KMS-11 (cell line): ENCODE measurements around the gene IGFBP2.
A peak's percentile ranks its signal among the peaks of the same experiment; 100 is the strongest.

Experiments
- H2AFZ ChIP-seq: fragments of 200-600 bp; sonication (generic); 2 replicates; pipeline ENCODE4 v1.6.1; 2016; ENCODE audit warnings: antibody characterized with exemption, mixed run types, low read depth
- H3K27ac ChIP-seq: fragments of 200-600 bp; sonication (generic); 2 replicates; pipeline ENCODE4 v1.6.1; 2016; ENCODE audit warnings: mild to moderate bottlenecking, mixed run types
- H3K27me3 ChIP-seq: fragments of 200-600 bp; sonication (generic); 2 replicates; pipeline ENCODE4 v1.6.1; 2017; ENCODE audit warnings: mild to moderate bottlenecking, low read depth, mixed run types, moderate library complexity; ENCODE audit not compliant: insufficient read depth
- H3K36me3 ChIP-seq: fragments of 200-600 bp; sonication (generic); 2 replicates; pipeline ENCODE4 v1.6.1; 2017; ENCODE audit warnings: mild to moderate bottlenecking, mixed run types; ENCODE audit not compliant: insufficient read depth
- H3K4me1 ChIP-seq: fragments of 200-600 bp; sonication (generic); 2 replicates; pipeline ENCODE4 v1.6.1; 2016; ENCODE audit warnings: mild to moderate bottlenecking, low read depth, mixed run types; ENCODE audit not compliant: poor library complexity, severe bottlenecking
- H3K4me2 ChIP-seq: fragments of 200-600 bp; sonication (generic); 2 replicates; pipeline ENCODE4 v1.7.0; 2016; ENCODE audit warnings: mild to moderate bottlenecking, mixed run types
- H3K4me3 ChIP-seq: fragments of 200-600 bp; sonication (generic); IDR thresholded peaks from 2 replicates; pipeline ENCODE4 v1.6.1; 2017; ENCODE audit warnings: low read depth, low read length, mixed read lengths; ENCODE audit not compliant: insufficient read depth
- H3K79me2 ChIP-seq: fragments of 200-600 bp; sonication (generic); 2 replicates; pipeline ENCODE4 v1.6.1; 2016; ENCODE audit warnings: low read depth, mixed run types; ENCODE audit not compliant: insufficient read depth
- H3K9ac ChIP-seq: fragments of 200-600 bp; sonication (generic); 2 replicates; pipeline ENCODE4 v1.6.1; 2016; ENCODE audit warnings: mild to moderate bottlenecking, mixed run types
- H4K20me1 ChIP-seq: fragments of 200-600 bp; sonication (generic); 2 replicates; pipeline ENCODE4 v1.6.1; 2016; ENCODE audit warnings: mild to moderate bottlenecking, mixed run types; ENCODE audit not compliant: insufficient read depth
- TF ChIP-seq, protein P1 (sequence below): fragments of 200-600 bp; sonication (generic); conservative IDR thresholded peaks from 2 replicates; pipeline ENCODE4 v1.6.1; 2017; ENCODE audit warnings: low read depth, mild to moderate bottlenecking, antibody characterized with exemption, low read length, moderate library complexity, mixed read lengths

IGFBP2 gene

DNA sequence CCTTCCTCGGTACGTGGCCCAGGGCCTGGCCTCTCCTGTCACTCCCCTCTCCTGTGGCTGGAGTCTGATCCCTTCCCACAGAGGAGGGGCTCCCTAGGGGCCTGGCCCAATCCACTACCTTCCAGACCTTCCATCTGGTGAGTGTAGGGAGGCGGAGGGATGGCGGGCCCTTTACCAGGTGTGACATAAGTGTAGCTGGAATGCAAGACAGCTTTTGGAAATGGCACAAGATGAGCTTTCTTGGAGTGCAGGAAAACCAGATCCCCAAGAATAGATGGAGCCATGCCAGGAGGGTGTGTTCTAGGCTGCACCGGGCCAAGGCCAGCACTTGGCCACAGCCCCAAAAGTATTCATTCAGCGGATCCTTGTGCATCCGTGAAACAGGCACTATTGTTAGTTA, 32.0 kb downstream of the IGFBP2 start:
- Histone ChIP-seq H3K27me3 (no peaks in the 10 kb centered on the region), H3K27ac (no peak overlapping the region), H2AFZ (no peak overlapping the region), H3K79me2 (no peaks in the 10 kb centered on the region), H4K20me1 (no peaks in the 10 kb centered on the region), H3K36me3 (no peaks in the 10 kb centered on the region), H3K4me2 (no peak overlapping the region), H3K4me1 (peaks cover 2% of the 10 kb centered on the region), H3K4me3 (no peak overlapping the region), H3K9ac (no peak overlapping the region)
- TF ChIP-seq, protein P1, sequence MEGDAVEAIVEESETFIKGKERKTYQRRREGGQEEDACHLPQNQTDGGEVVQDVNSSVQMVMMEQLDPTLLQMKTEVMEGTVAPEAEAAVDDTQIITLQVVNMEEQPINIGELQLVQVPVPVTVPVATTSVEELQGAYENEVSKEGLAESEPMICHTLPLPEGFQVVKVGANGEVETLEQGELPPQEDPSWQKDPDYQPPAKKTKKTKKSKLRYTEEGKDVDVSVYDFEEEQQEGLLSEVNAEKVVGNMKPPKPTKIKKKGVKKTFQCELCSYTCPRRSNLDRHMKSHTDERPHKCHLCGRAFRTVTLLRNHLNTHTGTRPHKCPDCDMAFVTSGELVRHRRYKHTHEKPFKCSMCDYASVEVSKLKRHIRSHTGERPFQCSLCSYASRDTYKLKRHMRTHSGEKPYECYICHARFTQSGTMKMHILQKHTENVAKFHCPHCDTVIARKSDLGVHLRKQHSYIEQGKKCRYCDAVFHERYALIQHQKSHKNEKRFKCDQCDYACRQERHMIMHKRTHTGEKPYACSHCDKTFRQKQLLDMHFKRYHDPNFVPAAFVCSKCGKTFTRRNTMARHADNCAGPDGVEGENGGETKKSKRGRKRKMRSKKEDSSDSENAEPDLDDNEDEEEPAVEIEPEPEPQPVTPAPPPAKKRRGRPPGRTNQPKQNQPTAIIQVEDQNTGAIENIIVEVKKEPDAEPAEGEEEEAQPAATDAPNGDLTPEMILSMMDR = no peak

DNA sequence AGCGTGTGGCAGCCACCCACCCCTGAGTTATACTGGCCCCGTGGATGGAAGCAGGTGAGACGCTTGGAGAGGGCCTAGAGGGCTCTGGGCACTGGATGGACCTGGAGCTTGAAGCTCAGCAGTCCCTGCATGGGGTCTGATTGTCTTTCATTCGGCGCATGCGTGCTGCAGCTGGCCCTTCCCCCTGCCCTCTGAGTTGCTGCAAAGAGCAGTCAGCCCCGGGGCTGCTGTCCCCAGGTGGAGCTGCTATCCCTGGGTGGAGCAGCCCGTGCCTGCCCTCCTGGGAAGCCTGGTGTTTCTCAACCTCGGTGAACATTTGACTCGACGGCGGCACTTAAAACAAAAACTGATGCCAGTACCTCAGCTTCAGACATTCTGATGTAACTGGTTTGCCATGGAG, 32.5 kb downstream of the IGFBP2 start:
- Histone ChIP-seq H3K79me2 (no peaks in the 10 kb centered on the region), H3K36me3 (no peaks in the 10 kb centered on the region), H3K4me1 (peaks cover 2% of the 10 kb centered on the region), H3K27me3 (no peaks in the 10 kb centered on the region), H3K27ac (no peak overlapping the region), H3K9ac (no peak overlapping the region), H3K4me2 (no peak overlapping the region), H3K4me3 (no peak overlapping the region), H2AFZ (no peak overlapping the region), H4K20me1 (no peaks in the 10 kb centered on the region)
- TF ChIP-seq, protein P1 = no peak

DNA sequence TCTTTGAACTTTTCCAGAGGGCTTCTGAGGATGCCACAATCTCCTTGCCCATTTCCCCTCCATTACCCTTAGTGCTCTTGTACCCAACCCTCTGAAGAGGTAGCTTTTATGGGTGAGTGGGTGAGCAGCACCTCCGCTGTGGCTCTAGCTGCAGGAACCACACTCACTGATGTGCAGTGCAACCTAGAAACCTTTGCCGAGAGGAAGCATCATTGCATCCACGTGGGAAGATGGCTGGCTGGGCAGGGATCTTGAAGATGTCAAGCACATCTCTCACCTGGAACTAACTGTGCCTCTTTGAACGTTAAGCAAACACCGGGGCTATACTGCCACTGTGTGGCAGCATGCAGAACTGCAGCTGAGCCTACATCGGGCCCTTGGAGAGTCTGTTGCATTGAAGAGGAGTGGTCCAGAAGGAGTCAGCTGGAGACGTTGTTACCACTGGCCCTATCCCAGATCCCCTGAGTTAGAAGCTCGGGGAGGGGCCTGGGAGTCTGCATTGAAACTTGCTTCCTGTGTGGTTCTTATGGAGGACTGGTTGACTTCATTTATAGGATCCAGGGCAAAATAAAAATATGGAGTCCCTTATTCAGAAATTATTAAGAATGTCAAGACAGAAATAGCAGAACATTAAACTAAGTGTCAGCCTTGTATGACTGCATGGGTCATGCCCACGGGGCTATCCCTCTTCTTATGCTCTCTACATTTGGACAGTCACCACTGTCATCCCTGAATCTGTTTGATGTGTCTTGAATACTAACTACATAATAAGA, 33.4 kb downstream of the IGFBP2 start:
- no peaks in the 10 kb centered on the region for H3K27me3 ChIP-seq
- TF ChIP-seq, protein P1 = peak; percentile 95
- no peak overlapping the region for H3K27ac ChIP-seq

DNA sequence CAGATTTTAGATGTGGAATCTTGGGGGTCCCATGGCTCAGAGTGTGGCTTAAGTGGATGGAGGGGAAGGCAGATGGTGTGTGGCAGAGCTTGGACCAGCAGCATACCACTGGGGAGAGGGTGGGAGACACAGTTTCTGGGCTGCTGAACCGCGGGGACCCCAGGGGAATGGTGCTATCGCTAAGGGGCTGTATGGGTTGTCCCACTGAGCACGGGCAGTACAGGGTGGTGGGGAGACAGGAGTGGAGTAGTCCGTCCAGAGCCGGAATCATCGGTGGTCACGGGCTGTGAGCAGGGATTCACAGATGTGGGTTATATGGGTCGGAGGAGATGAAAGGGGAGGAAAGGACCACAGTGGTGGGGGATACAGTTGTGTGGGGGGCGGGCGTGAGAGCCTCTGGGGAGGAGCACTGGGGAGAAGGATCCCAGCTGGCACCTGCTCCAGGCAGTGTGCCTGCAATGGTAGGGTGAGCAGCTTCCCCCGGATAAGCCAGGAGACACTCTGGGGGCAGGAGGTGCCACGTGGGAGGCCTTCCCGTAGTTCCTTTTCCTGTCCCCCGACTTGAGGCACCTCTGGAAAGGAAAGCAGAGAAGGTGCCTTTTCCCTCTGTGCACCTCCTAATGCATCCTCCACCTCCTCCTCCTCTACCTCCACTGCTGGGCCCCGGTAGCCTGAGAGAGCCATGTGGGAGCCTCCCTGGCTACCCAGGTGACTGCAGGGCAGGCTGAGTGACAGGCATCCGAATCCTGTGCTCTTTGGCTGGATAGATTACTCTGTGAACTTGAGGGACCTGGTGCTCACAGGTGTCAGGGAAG, 37.3 kb downstream of the IGFBP2 start:
- TF ChIP-seq, protein P1 = no peak
- Histone ChIP-seq H3K9ac (no peak overlapping the region), H4K20me1 (no peaks in the 10 kb centered on the region), H3K27me3 (no peaks in the 10 kb centered on the region), H3K4me2 (no peak overlapping the region), H3K4me3 (no peak overlapping the region), H2AFZ (no peak overlapping the region), H3K79me2 (no peaks in the 10 kb centered on the region), H3K36me3 (no peaks in the 10 kb centered on the region), H3K27ac (no peak overlapping the region), H3K4me1 (no peaks in the 10 kb centered on the region)

More for the DNA sequence above, 33.4 kb downstream of the IGFBP2 start:
- H4K20me1 ChIP-seq = no peaks in the 10 kb centered on the region
- H2AFZ ChIP-seq = no peak overlapping the region
- H3K4me1 ChIP-seq = peaks cover under 1% of the 10 kb centered on the region
- no peak overlapping the region for H3K4me2 ChIP-seq
- no peaks in the 10 kb centered on the region for H3K79me2 ChIP-seq
- H3K36me3 ChIP-seq = no peaks in the 10 kb centered on the region
- no peak overlapping the region for H3K4me3 ChIP-seq
- no peak overlapping the region for H3K9ac ChIP-seq
